ENCODE measurements around the gene CES3.

- no peak for TF ChIP-seq CTCF (IDR thresholded peaks at IDR 0.05; ENCODE audit: insufficient read depth, low read depth, low read length)
- no peak for TF ChIP-seq EZH2 (IDR thresholded peaks at IDR 0.05; ENCODE audit: insufficient read depth, low read length)
Measured at GRCh38 chr16:66919569-66920298, 41.3 kb upstream of the CES3 start.
